SU-DHL-6 (cell line): ENCODE data around the gene ZNF644.

ENCODE experiments used
- H2AFZ ChIP-seq: fragments of 200-600 bp; sonication (generic); 2 replicates; pipeline ENCODE4 v1.6.1; 2014; ENCODE audit warnings: low read depth, mild to moderate bottlenecking, moderate library complexity, mixed read lengths, antibody characterized with exemption, low read length; ENCODE audit not compliant: severe bottlenecking
- H3F3A ChIP-seq: fragments of 200-600 bp; shearing (Covaris generic); 2 replicates; pipeline ENCODE4 v1.6.0; 2016; ENCODE audit warnings: antibody characterized with exemption, mild to moderate bottlenecking; ENCODE audit not compliant: insufficient read depth
- H3K27ac ChIP-seq: fragments of 200-600 bp; sonication (generic); 2 replicates; pipeline ENCODE4 v1.5.1; 2016; ENCODE audit warnings: low read depth, mild to moderate bottlenecking, low read length, moderate library complexity, mixed read lengths
- H3K27me3 ChIP-seq: fragments of 200-600 bp; sonication (generic), shearing (Covaris generic); 2 replicates; pipeline ENCODE4 v1.6.0; 2014; ENCODE audit warnings: mild to moderate bottlenecking, low read length
- H3K36me3 ChIP-seq: fragments of 200-600 bp; sonication (generic); 2 replicates; pipeline ENCODE4 v1.6.1; 2014; ENCODE audit warnings: mild to moderate bottlenecking, low read length, mixed read lengths
- H3K4me2 ChIP-seq: fragments of 300-600, 200-600 bp; shearing (Covaris generic), sonication (generic); 2 replicates; pipeline ENCODE4 v1.6.0; 2014; ENCODE audit warnings: low read length, low read depth, mild to moderate bottlenecking; ENCODE audit not compliant: poor library complexity, severe bottlenecking
- H3K4me3 ChIP-seq: fragments of 200-600 bp; sonication (generic); 2 replicates; pipeline ENCODE4 v1.5.1; 2014; ENCODE audit warnings: antibody characterized with exemption, low read length, mild to moderate bottlenecking, mixed read lengths; ENCODE audit not compliant: insufficient read depth, poor library complexity, severe bottlenecking
- H3K79me2 ChIP-seq: fragments of 200-600 bp; sonication (generic); 2 replicates; pipeline ENCODE4 v1.6.1; 2014; ENCODE audit warnings: mild to moderate bottlenecking, low read length, moderate library complexity; ENCODE audit not compliant: insufficient read depth
- H3K9ac ChIP-seq: fragments of 200-600 bp; sonication (generic); 2 replicates; pipeline ENCODE4 v1.7.0; 2014; ENCODE audit warnings: mild to moderate bottlenecking, low read length
- H3K9me2 ChIP-seq: fragments of 200-600 bp; sonication (generic); replicated peaks from 2 replicates; pipeline ENCODE4 v1.6.1; 2014; ENCODE audit warnings: low read length; ENCODE audit not compliant: insufficient read depth
- H3K9me3 ChIP-seq: fragments of 200-600 bp; sonication (generic); 2 replicates; pipeline ENCODE4 v1.6.1; 2014; ENCODE audit warnings: low read length, mixed read lengths; ENCODE audit not compliant: insufficient read depth
- H4K20me1 ChIP-seq: fragments of 200-600 bp; sonication (generic); 2 replicates; pipeline ENCODE4 v1.6.1; 2014; ENCODE audit warnings: low read depth, mild to moderate bottlenecking, antibody characterized with exemption, low read length, moderate library complexity, mixed read lengths
- CTCF ChIP-seq: fragments of 200-600 bp; sonication (generic); IDR thresholded peaks from one replicate; pipeline ENCODE4 v1.5.1; 2017; ENCODE audit warnings: antibody characterized with exemption, mild to moderate bottlenecking, low read length, moderate library complexity; ENCODE audit not compliant: insufficient read depth, poor library complexity, severe bottlenecking
- EZH2phosphoT487 ChIP-seq: fragments of 200-600 bp; sonication (generic), shearing (Covaris generic); conservative IDR thresholded peaks from 2 replicates; pipeline ENCODE4 v1.6.1; 2018; ENCODE audit warnings: mild to moderate bottlenecking, antibody characterized with exemption, low read length, moderate library complexity, mixed read lengths

Gene ZNF644

GRCh38 chr1:91021686-91022517, at the start of gene ZNF644:
Gene ZNF644, minus strand, starts transcription at chr1:91022035. Its CDS starts 39,682 bp downstream, at chr1:90982353.
- TF ChIP-seq EZH2phosphoT487 (no peak), CTCF (no peak)
- peaks cover 44% of the 10 kb centered on the region for H3K79me2 ChIP-seq

GRCh38 chr1:91070298-91070697, 48.5 kb upstream of the ZNF644 start:
- no peak for TF ChIP-seq EZH2phosphoT487
- TF ChIP-seq CTCF, result no peak
- no peaks in the 10 kb centered on the region for H4K20me1 ChIP-seq
- no peaks in the 10 kb centered on the region for H3K9me2 ChIP-seq
- H3K9me3 ChIP-seq, result no peaks in the 10 kb centered on the region; the same call in 1 of the 2 replicates
- H3K79me2 ChIP-seq, result no peaks in the 10 kb centered on the region
- no peaks in the 10 kb centered on the region for H3K36me3 ChIP-seq
- H3K4me2 ChIP-seq, result no peak overlapping the region
- H3K9ac ChIP-seq, result no peak overlapping the region
- H3K27ac ChIP-seq, result no peak overlapping the region
- H3K4me3 ChIP-seq, result no peak overlapping the region
- no peaks in the 10 kb centered on the region for H3K27me3 ChIP-seq
- no peak overlapping the region for H2AFZ ChIP-seq
- H3F3A ChIP-seq, result no peaks in the 10 kb centered on the region

More at GRCh38 chr1:91021686-91022517, at the start of gene ZNF644:
- H3K4me3 ChIP-seq, result peak within 1 kb of the TSS; percentile 89
- no peaks in the 10 kb centered on the region for H3K9me3 ChIP-seq
- peaks cover 14% of the 10 kb centered on the region for H3K36me3 ChIP-seq
- H4K20me1 ChIP-seq, result peaks cover 15% of the 10 kb centered on the region; the same call in 1 of the 2 replicates
- peak within 1 kb of the TSS; percentile 92 for H3K9ac ChIP-seq
- H3K27me3 ChIP-seq, result no peaks in the 10 kb centered on the region
- H3K4me2 ChIP-seq, result peak within 1 kb of the TSS; percentile 93
- peak within 1 kb of the TSS; percentile 89 for H3K27ac ChIP-seq
- H3F3A ChIP-seq, result peaks cover 23% of the 10 kb centered on the region
- H2AFZ ChIP-seq, result peak within 1 kb of the TSS; percentile 88
- no peaks in the 10 kb centered on the region for H3K9me2 ChIP-seq

GRCh38 chr1:91066538-91066937, 44.7 kb upstream of the ZNF644 start:
- Histone ChIP-seq H4K20me1 (no peaks in the 10 kb centered on the region), H3K79me2 (no peaks in the 10 kb centered on the region), H3K4me3 (no peak overlapping the region), H3K9ac (no peak overlapping the region), H3K9me2 (no peaks in the 10 kb centered on the region), H3K27me3 (no peaks in the 10 kb centered on the region), H2AFZ (no peak overlapping the region), H3K36me3 (no peaks in the 10 kb centered on the region), H3K27ac (no peak overlapping the region), H3K4me2 (no peak overlapping the region), H3F3A (no peaks in the 10 kb centered on the region), H3K9me3 (peaks cover 11% of the 10 kb centered on the region; the same call in 1 of the 2 replicates)
- TF ChIP-seq EZH2phosphoT487 (no peak), CTCF (no peak)
